GM12878 (cell line): ENCODE measurements around the gene THAP2. TPM values are rescaled to one million over a fixed set of nuclear protein-coding genes. Genes with fewer than 3 reads are reported as not detected.
A peak's percentile ranks its signal among the peaks of the same experiment; 100 is the strongest.

Source experiments
- ATAC-seq: fragments of 200-7000 bp; cut with Tn5 transposase; 3 replicates; pipeline ENCODE4 v1.9.1; 2020; ENCODE audit warnings: mild to moderate bottlenecking, moderate library complexity
- BruUV-seq: library from RNA; stranded (reverse); fragments of 400-500 nt; replicated peaks from 2 replicates; lab custom pipeline; 2021; lab: Mats Ljungman, UMichigan
- CTCF ChIA-PET: fragments of 300-600 bp; sonication (Branson Sonifier 250); formaldehyde crosslinking; extraction: SDS; loops from one replicate; lab custom pipeline; 2021; ENCODE audit warnings: inconsistent platforms; lab: Yijun Ruan, JAX
- POLR2A ChIA-PET: fragments of 350-600 bp; formaldehyde crosslinking; extraction: SDS; loops from one replicate; lab custom pipeline; 2021; ENCODE audit warnings: inconsistent platforms; lab: Charles Lee
- RAD21 ChIA-PET: fragments of 300-600 bp; sonication (Branson Sonifier 250); formaldehyde crosslinking; loops from one replicate; lab custom pipeline; 2023; ENCODE audit warnings: antibody characterized with exemption; ENCODE audit not compliant: unreplicated experiment; lab: Charles Lee
- SMC1A ChIA-PET: fragments of 300-600 bp; sonication (Branson Sonifier 250); formaldehyde crosslinking; loops from one replicate; lab custom pipeline; 2023; ENCODE audit not compliant: unreplicated experiment, uncharacterized antibody; lab: Charles Lee
- DNase-seq: peaks from one replicate; pipeline ENCODE4 v3.0.0-alpha.2; 2011; ENCODE audit warnings: low read depth, low spot score
- FAIRE-seq: peaks from 3 replicates; lab custom pipeline; 2011; peaks lifted over from hg19 to GRCh38; lab: Jason Lieb, UNC
- H2AFZ ChIP-seq: 2 replicates; pipeline ENCODE4 v1.6.0; 2011; ENCODE audit warnings: low read depth, low read length, control low read depth; ENCODE audit not compliant: control insufficient read depth
- H3K27ac ChIP-seq: 2 replicates; pipeline ENCODE4 v1.5.1; 2011; ENCODE audit warnings: control low read depth; ENCODE audit not compliant: control insufficient read depth, insufficient read depth
- H3K27me3 ChIP-seq, 2 experiments: replicated peaks in 1 of 2; 2 replicates each; pipeline versions ENCODE4 v1.6.0 to v1.6.1; 2011; ENCODE audit warnings: low read length in 1 of 2; ENCODE audit not compliant: control insufficient read depth in 2 of 2, insufficient read depth in 2 of 2
- H3K36me3 ChIP-seq, 2 experiments: 2 replicates each; pipeline ENCODE4 v1.5.1; 2011; ENCODE audit warnings: low read length in 1 of 2; ENCODE audit not compliant: control insufficient read depth in 2 of 2, insufficient read depth in 2 of 2
- H3K4me1 ChIP-seq: 2 replicates; pipeline ENCODE4 v1.6.1; 2011; ENCODE audit warnings: mild to moderate bottlenecking, low read length, moderate library complexity, mixed read lengths; ENCODE audit not compliant: control insufficient read depth, insufficient read depth
- H3K4me2 ChIP-seq: 2 replicates; pipeline ENCODE4 v1.6.0; 2011; ENCODE audit warnings: control low read depth; ENCODE audit not compliant: control insufficient read depth, insufficient read depth
- H3K4me3 ChIP-seq: fragments of 200-600 bp; sonication (generic); 2 replicates; pipeline ENCODE4 v1.5.1; 2016
- H3K79me2 ChIP-seq: 2 replicates; pipeline ENCODE4 v1.6.0; 2011; ENCODE audit warnings: low read length; ENCODE audit not compliant: control insufficient read depth, insufficient read depth
- H3K9ac ChIP-seq: 2 replicates; pipeline ENCODE4 v1.8.0; 2011; ENCODE audit warnings: low read length, control low read depth, mixed read lengths; ENCODE audit not compliant: control insufficient read depth, insufficient read depth
- H3K9me3 ChIP-seq: replicated peaks from 3 replicates; pipeline ENCODE4 v1.5.1; 2011; ENCODE audit warnings: mild to moderate bottlenecking, low read length; ENCODE audit not compliant: control insufficient read depth, insufficient read depth
- H4K20me1 ChIP-seq: 2 replicates; pipeline ENCODE4 v1.6.0; 2011; ENCODE audit not compliant: control insufficient read depth, insufficient read depth
- ATF7 ChIP-seq: fragments of 450-650 bp; IDR thresholded peaks from 2 replicates; pipeline ENCODE4 v1.6.1; 2016; ENCODE audit warnings: low read depth, mild to moderate bottlenecking
- CBX3 ChIP-seq: fragments of 200-600 bp; sonication (generic); IDR thresholded peaks from 2 replicates; pipeline ENCODE4 v1.6.1; 2016; ENCODE audit warnings: low read depth, borderline replicate concordance
- CBX5 ChIP-seq: sonication (generic); IDR thresholded peaks from 2 replicates; pipeline ENCODE4 v1.6.1; 2016; ENCODE audit warnings: low read depth, moderate library complexity, mild to moderate bottlenecking, inconsistent platforms
- CHD4 ChIP-seq: fragments of 200-600 bp; sonication (generic); IDR thresholded peaks from 2 replicates; pipeline ENCODE4 v1.6.1; 2016; ENCODE audit warnings: mild to moderate bottlenecking
- CREB1 ChIP-seq: IDR thresholded peaks from 2 replicates; pipeline ENCODE4 v1.6.1; 2012; ENCODE audit warnings: low read depth, mild to moderate bottlenecking, inconsistent platforms
- CREM ChIP-seq: IDR thresholded peaks from 2 replicates; pipeline ENCODE4 v1.6.1; 2014; ENCODE audit warnings: antibody characterized with exemption, low read depth
- IRF4 ChIP-seq: IDR thresholded peaks from 2 replicates; pipeline ENCODE4 v1.6.1; 2011; ENCODE audit warnings: low read depth, low read length
- MYB ChIP-seq: fragments of 150-350 bp; IDR thresholded peaks from 2 replicates; pipeline ENCODE4 v1.6.1; 2014; ENCODE audit warnings: mild to moderate bottlenecking, low read depth, low read length, borderline replicate concordance
- NRF1 ChIP-seq: conservative IDR thresholded peaks from 2 replicates; pipeline ENCODE4 v1.6.1; 2011; ENCODE audit warnings: mild to moderate bottlenecking, low read depth, low read length, improper control_type of control experiment
- PKNOX1 ChIP-seq: fragments of 450-650 bp; IDR thresholded peaks from 2 replicates; pipeline ENCODE4 v1.6.1; 2016; ENCODE audit warnings: mild to moderate bottlenecking
- POLR2AphosphoS5 ChIP-seq: IDR thresholded peaks from 2 replicates; pipeline ENCODE4 v1.6.1; 2011; ENCODE audit warnings: mild to moderate bottlenecking, low read length, inconsistent platforms
- POU2F2 ChIP-seq: IDR thresholded peaks from 3 replicates; pipeline ENCODE4 v1.6.1; 2011; ENCODE audit warnings: low read depth, mild to moderate bottlenecking, low read length, borderline replicate concordance
- RAD51 ChIP-seq: fragments of 450-650 bp; IDR thresholded peaks from 2 replicates; pipeline ENCODE4 v1.6.1; 2016; ENCODE audit warnings: moderate library complexity, mild to moderate bottlenecking, inconsistent platforms
- SIX5 ChIP-seq: IDR thresholded peaks from 2 replicates; pipeline ENCODE4 v1.6.1; 2011; ENCODE audit warnings: mild to moderate bottlenecking, low read depth, low read length, moderate library complexity; ENCODE audit not compliant: severe bottlenecking
- SREBF2 ChIP-seq: IDR thresholded peaks from 2 replicates; pipeline ENCODE4 v1.6.1; 2012; ENCODE audit warnings: mild to moderate bottlenecking, low read length
- SRF ChIP-seq, 2 experiments: IDR thresholded peaks; 2 replicates each; pipeline ENCODE4 v1.6.1; 2011; ENCODE audit warnings: low read depth in 2 of 2, low read length in 2 of 2, mild to moderate bottlenecking in 1 of 2, moderate library complexity in 1 of 2
- TAF1 ChIP-seq: IDR thresholded peaks from 2 replicates; pipeline ENCODE4 v1.6.1; 2011; ENCODE audit warnings: mild to moderate bottlenecking, low read depth, low read length, borderline replicate concordance
- WRNIP1 ChIP-seq: IDR thresholded peaks from 2 replicates; pipeline ENCODE4 v1.6.1; 2011; ENCODE audit warnings: low read depth, low read length, improper control_type of control experiment, borderline replicate concordance
- YY1 ChIP-seq: IDR thresholded peaks from 2 replicates; pipeline ENCODE4 v1.6.1; 2011; ENCODE audit warnings: low read depth, mild to moderate bottlenecking, low read length
- ZNF274 ChIP-seq: IDR thresholded peaks from one replicate; pipeline ENCODE4 v1.8.0; 2011; ENCODE audit not compliant: insufficient read length, insufficient read depth
- WGBS: methylation state at CpG from one replicate; pipeline ENCODE4 v1.1.6; 2016; ENCODE audit warnings: low lambda C conversion rate; ENCODE audit not compliant: insufficient replicate concordance, insufficient coverage; ENCODE audit errors: missing lambda C conversion rate; 5-methylcytosine and 5-hydroxymethylcytosine counted together
- in situ Hi-C: fragments of 300-500 bp; cut with MboI; formaldehyde crosslinking; loops from 9 replicates; pipeline ENCODE4 v1.14.3; 2018; ENCODE audit warnings: mixed read lengths
- intact Hi-C: fragments of 100-400 bp; cut with micrococcal nuclease; formaldehyde crosslinking; loops from one replicate; pipeline ENCODE4 v1.14.2; 2022; ENCODE audit not compliant: unreplicated experiment
- polyA plus RNA-seq, 11 experiments: library from polyadenylated mRNA; depleted of rRNA in 4 of 11; unstranded in 6 of 11; stranded (reverse) in 5 of 11; fragments of >200 nt; fragmentation: Nextera tagmentation in 4 of 11; fragmentation: Illumina TruSeq in 1 of 11; extraction: Ambion mirVana in 4 of 11; extraction: Trizol in 1 of 11; gene quantifications; 1 replicate in 1 of 11; 2 replicates in 10 of 11; pipeline versions ENCODE4 v1.2.1 to v1.2.3, GENCODE V29; 2011 to 2016; ENCODE audit warnings: inconsistent platforms in 2 of 11, missing spikeins in 2 of 11, low read depth in 1 of 11
- total RNA-seq, 4 experiments: library from RNA; depleted of rRNA in 3 of 4; stranded (reverse); fragments of >200 nt in 3 of 4; fragmentation: Illumina TruSeq in 1 of 4; extraction: Trizol in 1 of 4; gene quantifications; 2 replicates each; pipeline versions ENCODE4 v1.2.1 to v1.2.3, GENCODE V29; 2013 to 2021
- TF ChIP-seq, protein P1 (sequence below): IDR thresholded peaks from 2 replicates; pipeline ENCODE4 v1.6.1; 2012; ENCODE audit warnings: low read depth, low read length, improper control_type of control experiment

Gene THAP2
- total and polyA plus RNA-seq, 10 of the 15 experiments (the other 5 are each of a cell fraction or from before 2014, with no cell fraction given), result 4.1 to 18.0 (median 7.3) TPM

DNA sequence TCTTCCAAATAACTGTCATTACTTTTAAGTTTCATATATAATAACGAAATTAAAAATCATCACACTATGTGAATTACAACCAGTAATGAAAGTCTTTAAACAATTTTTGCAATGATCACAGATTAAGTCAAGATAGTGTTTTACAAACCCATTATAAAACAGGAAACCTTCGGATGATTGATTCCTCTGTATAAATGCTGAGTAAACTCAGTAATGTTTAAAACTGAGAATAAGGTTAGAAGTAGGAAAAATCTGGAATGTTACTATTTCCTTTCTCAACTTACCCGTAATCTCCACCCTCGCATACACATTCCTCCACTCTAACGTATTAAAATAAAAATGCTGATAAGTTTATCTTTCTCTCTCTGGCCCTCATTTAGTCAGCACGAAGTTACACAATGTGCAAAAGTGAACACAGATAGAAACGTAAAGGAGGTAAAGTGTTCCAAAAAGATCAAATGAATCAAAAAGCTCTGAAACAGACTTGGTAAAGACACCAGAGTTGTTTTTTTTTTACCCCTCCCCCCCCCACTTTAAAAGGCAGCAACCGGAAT lies 2.0 kb upstream of the THAP2 start (continued):
- TF ChIP-seq, protein P1, sequence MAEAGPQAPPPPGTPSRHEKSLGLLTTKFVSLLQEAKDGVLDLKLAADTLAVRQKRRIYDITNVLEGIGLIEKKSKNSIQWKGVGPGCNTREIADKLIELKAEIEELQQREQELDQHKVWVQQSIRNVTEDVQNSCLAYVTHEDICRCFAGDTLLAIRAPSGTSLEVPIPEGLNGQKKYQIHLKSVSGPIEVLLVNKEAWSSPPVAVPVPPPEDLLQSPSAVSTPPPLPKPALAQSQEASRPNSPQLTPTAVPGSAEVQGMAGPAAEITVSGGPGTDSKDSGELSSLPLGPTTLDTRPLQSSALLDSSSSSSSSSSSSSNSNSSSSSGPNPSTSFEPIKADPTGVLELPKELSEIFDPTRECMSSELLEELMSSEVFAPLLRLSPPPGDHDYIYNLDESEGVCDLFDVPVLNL, result no peak
- TF ChIP-seq CBX3, result no peak

DNA sequence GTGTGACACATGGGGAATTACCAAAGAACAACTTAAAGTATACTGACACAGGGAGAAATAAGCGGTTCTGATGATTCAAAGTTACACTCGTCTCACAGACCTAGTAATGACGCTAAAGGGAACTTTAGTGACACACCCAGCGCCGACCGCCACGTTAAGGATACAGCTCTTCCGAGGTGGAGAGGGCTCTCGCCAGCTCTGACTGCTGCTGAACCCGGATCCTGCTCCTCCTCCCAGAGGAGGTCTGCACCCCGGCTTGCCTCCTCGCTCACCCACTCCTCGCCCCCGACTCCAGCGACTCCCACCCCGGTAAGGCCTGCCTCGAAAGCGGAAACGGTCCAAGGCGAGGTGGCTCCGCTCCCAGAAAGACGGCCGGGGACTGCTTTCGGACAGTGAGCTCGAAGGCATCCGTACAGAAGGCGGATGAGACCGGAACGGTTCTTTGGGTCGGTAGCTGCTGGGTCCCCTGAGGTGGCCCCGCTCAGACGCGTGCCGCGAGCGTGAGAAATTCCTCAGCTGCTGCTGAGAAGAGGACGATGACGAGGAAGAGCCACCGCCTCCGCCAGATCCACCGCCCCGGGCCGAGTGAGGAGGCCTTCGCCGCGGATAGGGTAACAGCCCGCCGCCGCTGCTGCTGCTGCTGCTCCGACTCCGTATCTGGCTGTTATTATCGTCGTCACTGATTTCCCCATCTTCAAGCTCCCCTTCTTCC lies 1.1 kb upstream of the THAP2 start:
- Histone ChIP-seq H3K4me2 (peak overlapping the region; percentile 7; the same call in 1 of the 2 replicates), H3K9me3 (no peaks in the 10 kb centered on the region), H3K27ac (peak overlapping the region; percentile 85), H3K36me3 (peaks cover 0 to 11% of the 10 kb centered on the region in 2 experiments; a peak in 2 of 4 replicates), H3K79me2 (peaks cover 69% of the 10 kb centered on the region), H4K20me1 (no peaks in the 10 kb centered on the region), H3K9ac (peak overlapping the region; percentile 97), H3K27me3 (no peaks in the 10 kb centered on the region), H2AFZ (peak overlapping the region; percentile 97), H3K4me1 (0 out of 2 replicates have a peak, but pooled peaks cover 6% of the 10 kb centered on the region), H3K4me3 (peak overlapping the region; percentile 99)
- in situ Hi-C loops (loop anchor here (5.0 kb wide), 1 partner anchor 179 kb away; no protein-coding TSS in a partner anchor), intact Hi-C loops (loop anchor here (1.0 kb wide), 1 partner anchor 92 kb away; no protein-coding TSS in a partner anchor)
- FAIRE-seq (no peak), ATAC-seq (peak; percentile 62), DNase-seq (no peak)
- ChIA-PET SMC1A (interaction anchor here (0.8 to 5.1 kb wide), 10 partner anchors 14 to 92 kb away, joined by 3 to 48 read pairs (median 4); partner anchors contain the start of genes RAB21 and TMEM19), POLR2A (interaction anchor here (0.6 to 7.2 kb wide), 11 partner anchors 9 to 177 kb away, joined by 3 to 93 read pairs (median 3); partner anchors contain the start of genes RAB21, TBC1D15 and TMEM19), CTCF (interaction anchor here (0.7 to 7.5 kb wide), 14 partner anchors 11 to 184 kb away, joined by 3 to 83 read pairs (median 4); partner anchors contain the start of genes RAB21 and TMEM19), RAD21 (interaction anchor here (0.7 to 3.4 kb wide), 11 partner anchors 8 to 94 kb away, joined by 3 to 59 read pairs (median 6); partner anchors contain the start of genes RAB21 and TMEM19)
- BruUV-seq, result TSS peak; percentile 85
- 1% methylated on average over 53 of the region's 53 CpGs for WGBS
- no peak for TF ChIP-seq ZNF274
- no peak for TF ChIP-seq CHD4
- 0 out of 2 replicates have a peak, but pooled peaks have one; percentile 29 for TF ChIP-seq CBX5
- no peak for TF ChIP-seq SREBF2
- TF ChIP-seq WRNIP1, result 0 out of 2 replicates have a peak, but pooled peaks have one; percentile 58
- peak; percentile 83 for TF ChIP-seq POLR2AphosphoS5
- TF ChIP-seq PKNOX1, result no peak
- peak; percentile 42 to 59; a peak in 1 of 4 replicates for TF ChIP-seq SRF (IDR thresholded peaks at IDR 0.05; ENCODE audit: low read depth in 2 of 2, low read length in 2 of 2)
- no peak for TF ChIP-seq SIX5
- TF ChIP-seq ATF7, result no peak
- TF ChIP-seq IRF4, result 0 out of 2 replicates have a peak, but pooled peaks have one; percentile 7
- no peak for TF ChIP-seq POU2F2
- TF ChIP-seq MYB, result no peak
- TF ChIP-seq TAF1, result peak; percentile 54; the same call in 1 of the 2 replicates
- TF ChIP-seq YY1, result 0 out of 2 replicates have a peak, but pooled peaks have one; percentile 12
- TF ChIP-seq CREM, result peak; percentile 22; the same call in 1 of the 2 replicates
- TF ChIP-seq NRF1, result no peak
- TF ChIP-seq RAD51, result no peak
- TF ChIP-seq CREB1, result peak; percentile 87
